ENCODE data around the gene PXDN. TPM values are rescaled to one million over a fixed set of nuclear protein-coding genes. Genes with fewer than 3 reads are reported as not detected.

Gene PXDN
- total RNA-seq, 1 donor from 2014 or later, result 459 TPM

- H3K36me3 Mint-ChIP-seq (ENCODE audit: unreplicated experiment), result no peaks in the 10 kb centered on the region
- TF ChIP-seq, protein P1, sequence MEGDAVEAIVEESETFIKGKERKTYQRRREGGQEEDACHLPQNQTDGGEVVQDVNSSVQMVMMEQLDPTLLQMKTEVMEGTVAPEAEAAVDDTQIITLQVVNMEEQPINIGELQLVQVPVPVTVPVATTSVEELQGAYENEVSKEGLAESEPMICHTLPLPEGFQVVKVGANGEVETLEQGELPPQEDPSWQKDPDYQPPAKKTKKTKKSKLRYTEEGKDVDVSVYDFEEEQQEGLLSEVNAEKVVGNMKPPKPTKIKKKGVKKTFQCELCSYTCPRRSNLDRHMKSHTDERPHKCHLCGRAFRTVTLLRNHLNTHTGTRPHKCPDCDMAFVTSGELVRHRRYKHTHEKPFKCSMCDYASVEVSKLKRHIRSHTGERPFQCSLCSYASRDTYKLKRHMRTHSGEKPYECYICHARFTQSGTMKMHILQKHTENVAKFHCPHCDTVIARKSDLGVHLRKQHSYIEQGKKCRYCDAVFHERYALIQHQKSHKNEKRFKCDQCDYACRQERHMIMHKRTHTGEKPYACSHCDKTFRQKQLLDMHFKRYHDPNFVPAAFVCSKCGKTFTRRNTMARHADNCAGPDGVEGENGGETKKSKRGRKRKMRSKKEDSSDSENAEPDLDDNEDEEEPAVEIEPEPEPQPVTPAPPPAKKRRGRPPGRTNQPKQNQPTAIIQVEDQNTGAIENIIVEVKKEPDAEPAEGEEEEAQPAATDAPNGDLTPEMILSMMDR (IDR thresholded peaks at IDR 0.05), result no peak
- H3K27ac Mint-ChIP-seq (ENCODE audit: unreplicated experiment), result peak overlapping the region; percentile 31
- H3K4me1 Mint-ChIP-seq (ENCODE audit: unreplicated experiment), result peaks cover 21% of the 10 kb centered on the region
- no peak overlapping the region for H3K4me3 Mint-ChIP-seq (ENCODE audit: unreplicated experiment)
- no peak for DNase-seq (ENCODE audit: extremely low spot score, unreplicated experiment)
- no peaks in the 10 kb centered on the region for H3K27me3 Mint-ChIP-seq (ENCODE audit: unreplicated experiment)
- H3K9me3 Mint-ChIP-seq (ENCODE audit: unreplicated experiment), result no peaks in the 10 kb centered on the region
These were observed 143.9 kb downstream of the PXDN start for GRCh38 chr2:1600191-1601066.

GRCh38 chr2:1599301-1600085 lies 144.8 kb downstream of the PXDN start:
- Mint-ChIP-seq H3K27ac (ENCODE audit: unreplicated experiment) (no peak overlapping the region), H3K4me3 (ENCODE audit: unreplicated experiment) (no peak overlapping the region), H3K9me3 (ENCODE audit: unreplicated experiment) (no peaks in the 10 kb centered on the region), H3K27me3 (ENCODE audit: unreplicated experiment) (no peaks in the 10 kb centered on the region), H3K36me3 (ENCODE audit: unreplicated experiment) (no peaks in the 10 kb centered on the region), H3K4me1 (ENCODE audit: unreplicated experiment) (peaks cover 21% of the 10 kb centered on the region)
- no peak for DNase-seq (ENCODE audit: extremely low spot score, unreplicated experiment)
- TF ChIP-seq, protein P1 (IDR thresholded peaks at IDR 0.05), result no peak

DNA sequence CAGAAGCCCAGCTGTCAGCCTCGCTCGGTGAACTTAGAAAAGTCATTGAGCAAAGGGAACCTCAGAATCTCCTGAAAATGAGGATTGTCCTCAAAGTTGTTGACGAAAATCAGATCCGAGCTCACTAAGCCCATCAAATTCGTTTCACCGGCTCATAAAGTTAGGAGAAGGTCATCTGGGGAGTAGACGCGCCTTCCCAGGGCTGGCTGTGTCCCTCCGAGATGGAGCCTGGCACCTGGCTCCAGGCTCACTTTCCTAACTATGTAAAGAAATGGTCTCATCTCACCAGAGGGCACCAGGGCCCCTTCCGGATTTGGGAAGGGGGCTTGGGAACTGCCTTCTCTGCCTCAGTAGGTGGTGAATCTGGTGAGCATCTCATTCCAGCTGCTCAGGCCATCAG lies 145.5 kb downstream of the PXDN start:
- Mint-ChIP-seq H3K9me3 (ENCODE audit: unreplicated experiment) (no peaks in the 10 kb centered on the region), H3K27ac (ENCODE audit: unreplicated experiment) (no peak overlapping the region), H3K4me3 (ENCODE audit: unreplicated experiment) (no peak overlapping the region), H3K36me3 (ENCODE audit: unreplicated experiment) (no peaks in the 10 kb centered on the region), H3K4me1 (ENCODE audit: unreplicated experiment) (peaks cover 21% of the 10 kb centered on the region), H3K27me3 (ENCODE audit: unreplicated experiment) (no peaks in the 10 kb centered on the region)
- no peak for DNase-seq (ENCODE audit: extremely low spot score, unreplicated experiment)
- TF ChIP-seq, protein P1 (IDR thresholded peaks at IDR 0.05), result no peak

DNA sequence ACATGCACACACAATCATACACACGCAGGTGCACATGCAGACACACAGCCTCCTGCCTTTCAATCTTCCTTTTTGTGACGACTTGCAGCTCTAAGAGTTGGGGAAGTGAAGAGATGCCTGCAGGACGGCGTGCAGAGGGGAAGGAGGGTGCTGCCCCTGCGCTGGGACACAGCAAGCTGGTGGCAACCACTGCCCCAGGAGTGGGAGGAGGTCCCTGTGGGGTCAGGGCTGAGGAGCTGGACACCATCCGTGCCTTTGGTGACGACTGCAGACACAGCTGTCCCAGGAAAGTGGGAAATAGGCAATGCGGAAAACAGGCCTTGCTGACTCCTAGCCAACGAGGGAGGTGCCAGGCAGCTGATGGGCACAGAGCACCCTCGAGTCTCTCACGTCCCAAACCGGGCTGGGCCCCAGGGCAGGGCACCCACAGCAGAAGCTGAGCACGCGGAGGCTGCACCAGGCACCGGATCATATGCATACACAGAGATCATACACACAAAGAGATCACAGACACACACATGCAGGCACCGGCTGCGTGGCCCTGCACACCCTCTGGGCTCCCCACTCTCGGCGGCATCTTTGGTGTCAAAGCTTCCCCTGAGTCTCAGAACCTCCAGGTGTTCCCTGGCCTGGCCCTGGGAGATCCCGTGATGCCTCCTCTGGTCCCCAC lies 146.1 kb downstream of the PXDN start:
- no peak overlapping the region for H3K27ac Mint-ChIP-seq (ENCODE audit: unreplicated experiment)

More for the DNA sequence above, 146.1 kb downstream of the PXDN start:
- Mint-ChIP-seq H3K27me3 (ENCODE audit: unreplicated experiment) (no peaks in the 10 kb centered on the region), H3K9me3 (ENCODE audit: unreplicated experiment) (no peaks in the 10 kb centered on the region), H3K4me3 (ENCODE audit: unreplicated experiment) (no peak overlapping the region), H3K36me3 (ENCODE audit: unreplicated experiment) (no peaks in the 10 kb centered on the region), H3K4me1 (ENCODE audit: unreplicated experiment) (peaks cover 21% of the 10 kb centered on the region)
- TF ChIP-seq, protein P1 (IDR thresholded peaks at IDR 0.05), result no peak
- DNase-seq (ENCODE audit: extremely low spot score, unreplicated experiment), result no peak

Data from osteocyte (in vitro differentiated cells).